Measurements from ENCODE around the gene DBI. TPM values are rescaled to one million over a fixed set of nuclear protein-coding genes. Genes with fewer than 3 reads are reported as not detected.

DBI gene
- total RNA-seq = 209 and 246 TPM in 2 replicates

GRCh38 chr2:119366649-119367471 lies at the start of gene DBI, which contains the start of gene C2orf76:
Gene DBI (plus strand): TSS chr2:119366977. CDS start chr2:119367052, 75 bp downstream.
Gene C2orf76 (minus strand): TSS chr2:119366834. CDS start chr2:119339959, 26,875 bp downstream.

Other genes starting within 250 kb of the DBI start
- gene C1QL2, start 208.2 kb upstream of the DBI start, total RNA-seq = not detected in 2 replicates
- 17.2 and 23.4 TPM in 2 replicates for gene STEAP3, start 143.1 kb upstream of the DBI start, total RNA-seq
- gene C2orf76, start 143 bp upstream of the DBI start, total RNA-seq = 5.4 and 8.6 TPM in 2 replicates
- gene TMEM37, start 64.9 kb downstream of the DBI start, total RNA-seq = not detected in 2 replicates
- not detected in 2 replicates for gene SCTR, start 157.5 kb downstream of the DBI start, total RNA-seq
- not detected in 2 replicates for gene CFAP221, start 177.5 kb downstream of the DBI start, total RNA-seq